Vagina (tissue), 2 donors: ENCODE measurements around the gene ENAH. TPM values are rescaled to one million over a fixed set of nuclear protein-coding genes. Genes with fewer than 3 reads are reported as not detected.

Experiments
- DNase-seq, 2 donors: peaks; one replicate each; pipeline ENCODE4 v3.0.0-alpha.2; 2017; ENCODE audit errors: extremely low spot score in 2 of 2
- H3K27ac ChIP-seq: fragments of 200-600 bp; sonication (generic); one replicate; pipeline ENCODE4 v1.5.1; 2019
- H3K27me3 ChIP-seq: fragments of 200-600 bp; sonication (generic); one replicate; pipeline ENCODE4 v1.5.1; 2019
- H3K36me3 ChIP-seq, 2 donors: fragments of 200-600 bp; sonication (generic); one replicate each; pipeline ENCODE4 v1.5.1; 2017 to 2019
- H3K4me1 ChIP-seq: fragments of 200-600 bp; sonication (generic); one replicate; pipeline ENCODE4 v1.5.1; 2019
- H3K4me3 ChIP-seq, 2 donors: fragments of 200-600 bp; sonication (generic); 1 replicate in 1 of 2; 2 replicates in 1 of 2; pipeline ENCODE4 v1.5.1; 2016 to 2019
- H3K9me3 ChIP-seq: fragments of 200-600 bp; sonication (generic); one replicate; pipeline ENCODE4 v1.5.1; 2019
- CTCF ChIP-seq, 3 experiments: fragments of 450-650 bp in 2 of 3; fragments of 200-600 bp in 1 of 3; sonication (generic) in 1 of 3; IDR thresholded peaks; one replicate each; pipeline ENCODE4 v1.5.1; 2017 to 2019; ENCODE audit warnings: antibody characterized with exemption in 3 of 3, mild to moderate bottlenecking in 2 of 3, moderate library complexity in 2 of 3
- POLR2A ChIP-seq, 2 donors: fragments of 450-650 bp; IDR thresholded peaks; one replicate each; pipeline ENCODE4 v1.6.1; 2017; ENCODE audit warnings: antibody characterized with exemption in 2 of 2, mild to moderate bottlenecking in 2 of 2, moderate library complexity in 2 of 2
- POLR2AphosphoS5 ChIP-seq, 2 donors: sonication (generic); formaldehyde crosslinking; IDR thresholded peaks; one replicate each; pipeline ENCODE4 v1.9.0; 2017; ENCODE audit warnings: antibody characterized with exemption in 2 of 2, mild to moderate bottlenecking in 2 of 2, low read depth in 1 of 2; ENCODE audit not compliant: insufficient read depth in 1 of 2
- intact Hi-C: fragments of 100-400 bp; cut with DNase I; formaldehyde crosslinking; loops from one replicate; pipeline ENCODE4 v1.15.1; 2023
- total RNA-seq: library from RNA; depleted of rRNA; stranded (reverse); fragments of >200 nt; gene quantifications from one replicate; pipeline ENCODE4 v1.2.3, GENCODE V29; 2016

Gene ENAH
- total RNA-seq, 1 donor from 2014 or later: 62.4 TPM

GRCh38 chr1:225561675-225562074 lies 91.2 kb downstream of the ENAH start:
- Histone ChIP-seq H3K27ac (no peak overlapping the region), H3K36me3 (no peaks in the 10 kb centered on the region), H3K4me3 (no peak overlapping the region), H3K9me3 (no peaks in the 10 kb centered on the region), H3K4me1 (no peaks in the 10 kb centered on the region), H3K27me3 (no peaks in the 10 kb centered on the region)
- no peak for TF ChIP-seq POLR2A (IDR thresholded peaks at IDR 0.05)
- TF ChIP-seq CTCF (IDR thresholded peaks at IDR 0.05): no peak
- TF ChIP-seq POLR2AphosphoS5 (IDR thresholded peaks at IDR 0.05; ENCODE audit: insufficient read depth in 1 of 2, low read depth in 1 of 2): no peak
- DNase-seq: no peak
- intact Hi-C loops: no loop called here

GRCh38 chr1:225559902-225560301 lies 93.0 kb downstream of the ENAH start:
- Histone ChIP-seq H3K36me3 (no peaks in the 10 kb centered on the region), H3K4me3 (no peak overlapping the region), H3K27ac (no peak overlapping the region), H3K27me3 (no peaks in the 10 kb centered on the region), H3K9me3 (no peaks in the 10 kb centered on the region), H3K4me1 (no peaks in the 10 kb centered on the region)
- intact Hi-C loops: no loop called here
- DNase-seq: no peak
- no peak for TF ChIP-seq POLR2A (IDR thresholded peaks at IDR 0.05)
- no peak for TF ChIP-seq POLR2AphosphoS5 (IDR thresholded peaks at IDR 0.05; ENCODE audit: insufficient read depth in 1 of 2, low read depth in 1 of 2)
- no peak for TF ChIP-seq CTCF (IDR thresholded peaks at IDR 0.05)

- intact Hi-C loops: no loop called here
- H3K27ac ChIP-seq: no peak overlapping the region
- no peaks in the 10 kb centered on the region for H3K27me3 ChIP-seq
- DNase-seq: no peak
- no peak for TF ChIP-seq POLR2A (IDR thresholded peaks at IDR 0.05)
- TF ChIP-seq CTCF (IDR thresholded peaks at IDR 0.05): no peak
- TF ChIP-seq POLR2AphosphoS5 (IDR thresholded peaks at IDR 0.05; ENCODE audit: insufficient read depth in 1 of 2, low read depth in 1 of 2): no peak
- H3K4me1 ChIP-seq: no peaks in the 10 kb centered on the region
- no peak overlapping the region for H3K4me3 ChIP-seq
- no peaks in the 10 kb centered on the region for H3K36me3 ChIP-seq
- H3K9me3 ChIP-seq: no peaks in the 10 kb centered on the region
Observed at GRCh38 chr1:225559326-225559725, 93.6 kb downstream of the ENAH start.

GRCh38 chr1:225556694-225557093 lies 96.2 kb downstream of the ENAH start:
- Histone ChIP-seq H3K4me3 (no peak overlapping the region), H3K27ac (no peak overlapping the region), H3K36me3 (no peaks in the 10 kb centered on the region), H3K27me3 (no peaks in the 10 kb centered on the region), H3K9me3 (no peaks in the 10 kb centered on the region), H3K4me1 (no peaks in the 10 kb centered on the region)
- TF ChIP-seq POLR2AphosphoS5 (IDR thresholded peaks at IDR 0.05; ENCODE audit: insufficient read depth in 1 of 2, low read depth in 1 of 2) (no peak), POLR2A (IDR thresholded peaks at IDR 0.05) (no peak), CTCF (IDR thresholded peaks at IDR 0.05) (no peak)
- no peak for DNase-seq
- intact Hi-C loops: no loop called here

- H3K36me3 ChIP-seq: no peaks in the 10 kb centered on the region
- no peaks in the 10 kb centered on the region for H3K4me1 ChIP-seq
- DNase-seq: no peak
- H3K4me3 ChIP-seq: no peak overlapping the region
- TF ChIP-seq POLR2A (IDR thresholded peaks at IDR 0.05) (no peak), CTCF (IDR thresholded peaks at IDR 0.05) (no peak), POLR2AphosphoS5 (IDR thresholded peaks at IDR 0.05; ENCODE audit: insufficient read depth in 1 of 2, low read depth in 1 of 2) (no peak)
- no peaks in the 10 kb centered on the region for H3K27me3 ChIP-seq
- no peak overlapping the region for H3K27ac ChIP-seq
- intact Hi-C loops: no loop called here
- no peaks in the 10 kb centered on the region for H3K9me3 ChIP-seq
Observed at GRCh38 chr1:225555821-225556220, 97.1 kb downstream of the ENAH start.
